Psoas muscle (tissue), 8 donors: ENCODE measurements around the gene AKAP6. TPM values are rescaled to one million over a fixed set of nuclear protein-coding genes. Genes with fewer than 3 reads are reported as not detected.
"Not testable (repeated sequence)": the region's sequence is repeated elsewhere in the genome, so short reads cannot be mapped to it uniquely, and the experiment has no call there.

Source experiments
- ATAC-seq, 4 donors: fragments of 200-7000 bp; cut with Tn5 transposase; one replicate each; pipeline ENCODE4 v1.9.1; 2020; ENCODE audit warnings: moderate library complexity in 3 of 4, mild to moderate bottlenecking in 2 of 4
- DNase-seq, 2 donors: peaks; one replicate each; pipeline ENCODE4 v3.0.0-alpha.2; 2020
- H3K27ac ChIP-seq: fragments of 200-600 bp; one replicate; pipeline ENCODE4 v1.8.0; 2022
- H3K27me3 ChIP-seq, 3 donors: fragments of 200-600 bp in 1 of 3; one replicate each; pipeline versions ENCODE4 v1.6.1 to v1.8.0; 2013 to 2022; ENCODE audit warnings: low read length in 2 of 3, mild to moderate bottlenecking in 2 of 3, moderate library complexity in 1 of 3; ENCODE audit not compliant: insufficient read depth in 3 of 3
- H3K36me3 ChIP-seq, 2 donors: fragments of 200-600 bp in 1 of 2; one replicate each; pipeline versions ENCODE4 v1.6.1 to v1.8.0; 2013 to 2022; ENCODE audit warnings: low read depth in 1 of 2, mild to moderate bottlenecking in 1 of 2, moderate library complexity in 1 of 2; ENCODE audit not compliant: insufficient read depth in 1 of 2
- H3K4me1 ChIP-seq: fragments of 200-600 bp; one replicate; pipeline ENCODE4 v1.8.0; 2022
- H3K4me3 ChIP-seq: fragments of 200-600 bp; one replicate; pipeline ENCODE4 v1.8.0; 2022; ENCODE audit warnings: mild to moderate bottlenecking
- H3K9me3 ChIP-seq: fragments of 200-600 bp; one replicate; pipeline ENCODE4 v1.8.0; 2022
- CTCF ChIP-seq: fragments of 200-600 bp; IDR thresholded peaks from one replicate; pipeline ENCODE4 v1.8.0; 2022; ENCODE audit warnings: antibody characterized with exemption
- WGBS, 3 donors: extraction: QIAGEN DNeasy Blood & Tissue Kit; methylation state at CpG; one replicate each; pipeline versions ENCODE4 v1.1.6 to v1.1.7; 2013; 5-methylcytosine and 5-hydroxymethylcytosine counted together
- intact Hi-C, 2 donors: fragments of 100-400 bp; cut with DNase I; formaldehyde crosslinking; loops; one replicate each; pipeline versions ENCODE4 v1.11.0 to v1.14.2; 2022
- polyA plus RNA-seq, 3 donors: library from polyadenylated mRNA; stranded (reverse); fragments of 200-250 nt; gene quantifications; one replicate each; pipeline ENCODE4 v1.2.3, GENCODE V29; 2013
- total RNA-seq, 4 donors: library from RNA; stranded (reverse); fragmentation: NEBNext Ultra II Directional in 2 of 4; extraction: Animal tissue kit (Norgen Biotek cat#: 25700) in 2 of 4; gene quantifications; one replicate each; pipeline versions ENCODE4 v1.2.1 to v1.2.4, GENCODE V29; 2021 to 2023
- donor health status: healthy with polysubstance abuse.
- donor health status: DM: no; HTN: no; CAD: no; lungs with moderate emphysema.
- donor health status: Bipolar disorder and iron deficiency.
- donor health status: healthy.
- donor health status: DM: yes; HTN: yes; CAD: no.
- donor health status: DM: no; HTN: no; CAD: no.
- donor health status: DM: no; HTN: no; CAD: no.
- donor health status: DM: yes; HTN: yes; CAD: no.

The AKAP6 gene
- total and polyA plus RNA-seq, 7 donors = 9.1 to 173 (median 113) TPM

- DNase-seq (no peak), ATAC-seq (no peak)
- intact Hi-C loops = no loop called here
- Histone ChIP-seq H3K4me3 (no peak overlapping the region), H3K27ac (no peak overlapping the region), H3K27me3 (no peaks in the 10 kb centered on the region), H3K36me3 (no peaks in the 10 kb centered on the region), H3K9me3 (peaks cover 6% of the 10 kb centered on the region), H3K4me1 (no peaks in the 10 kb centered on the region)
- no peak for TF ChIP-seq CTCF
- 78 to 92% (median 81%) methylated on average over 4 of the region's 4 CpGs for WGBS, 3 donors
These were observed 131.2 kb downstream of the AKAP6 start for GRCh38 chr14:32460267-32460666.

GRCh38 chr14:32462553-32462952 is 133.5 kb downstream of the AKAP6 start:
- H3K4me3 ChIP-seq, H3K4me1 ChIP-seq, H3K27ac ChIP-seq, H3K9me3 ChIP-seq, DNase-seq, ATAC-seq, H3K36me3 ChIP-seq, H3K27me3 ChIP-seq, intact Hi-C loops: not testable (repeated sequence)
- WGBS, 3 donors = 69 to 91% (median 79%) methylated on average over 4 of the region's 4 CpGs

- WGBS, 3 donors = 7 to 22% (median 7%) methylated on average over 2 of the region's 2 CpGs
- Histone ChIP-seq H3K27me3 (no peaks in the 10 kb centered on the region), H3K4me1 (peaks cover 52% of the 10 kb centered on the region), H3K36me3 (no peaks in the 10 kb centered on the region), H3K27ac (peak overlapping the region; percentile 44), H3K9me3 (peaks cover 6% of the 10 kb centered on the region), H3K4me3 (no peak overlapping the region)
- intact Hi-C loops = loop anchor here (2.0 to 5.0 kb wide), 5 partner anchors 212 to 958 kb away; no protein-coding TSS in a partner anchor
- TF ChIP-seq CTCF = no peak
- DNase-seq (no peak), ATAC-seq (peak in 2 of 4 donors; percentile 44 to 60)
These were observed 139.9 kb downstream of the AKAP6 start for GRCh38 chr14:32468955-32469354.

GRCh38 chr14:32469388-32470160 is 140.5 kb downstream of the AKAP6 start:
- peaks cover 56% of the 10 kb centered on the region for H3K4me1 ChIP-seq
- peak overlapping the region; percentile 44 for H3K27ac ChIP-seq
- TF ChIP-seq CTCF = peak; percentile 65
- no peak for DNase-seq
- intact Hi-C loops = loop anchor here (2.0 to 5.0 kb wide), 9 partner anchors 43 to 959 kb away; partner anchors contain the start of genes ARHGAP5 (in 1 of the 2), RNU6-7 (in 1 of the 2) and RNU6-8 (in 1 of the 2)
- H3K4me3 ChIP-seq = no peak overlapping the region
- H3K9me3 ChIP-seq = peaks cover 5% of the 10 kb centered on the region
- no peaks in the 10 kb centered on the region for H3K27me3 ChIP-seq
- peak in 1 of 4 donors; percentile 67 for ATAC-seq
- H3K36me3 ChIP-seq = no peaks in the 10 kb centered on the region
- WGBS, 3 donors = 16 to 19% (median 18%) methylated on average over 5 of the region's 5 CpGs

GRCh38 chr14:32470161-32470715 is 141.1 kb downstream of the AKAP6 start:
- Histone ChIP-seq H3K36me3 (no peaks in the 10 kb centered on the region), H3K9me3 (no peaks in the 10 kb centered on the region), H3K27me3 (no peaks in the 10 kb centered on the region), H3K4me1 (peaks cover 56% of the 10 kb centered on the region), H3K4me3 (no peak overlapping the region), H3K27ac (peak overlapping the region; percentile 73)
- DNase-seq (no peak), ATAC-seq (no peak)
- TF ChIP-seq CTCF = no peak
- 47 to 65% (median 48%) methylated on average over 4 of the region's 4 CpGs for WGBS, 3 donors
- intact Hi-C loops = loop anchor here in 1 of 2 donors (5.0 kb wide), 4 partner anchors 42 to 393 kb away; partner anchors contain the start of genes ARHGAP5, RNU6-7 and RNU6-8
